ENCODE results near the gene GPS2.

GPS2 gene

GRCh38 chr17:7329374-7329996, 14.3 kb upstream of the GPS2 start (continued):
- peak; percentile 95 for TF ChIP-seq PRDM10 (tag by site-specific recombination; IDR thresholded peaks at IDR 0.05)
- peak; percentile 71 for TF ChIP-seq PBX3 (CRISPR knock-in tag; IDR thresholded peaks at IDR 0.05)
- TF ChIP-seq GLI2 (tag by site-specific recombination; IDR thresholded peaks at IDR 0.05; ENCODE audit: borderline replicate concordance, low read depth) = no peak
- TF ChIP-seq ZNF132 (tag by site-specific recombination; IDR thresholded peaks at IDR 0.05; ENCODE audit: borderline replicate concordance) = no peak
- no peak for TF ChIP-seq ZBTB1 (tag by site-specific recombination; IDR thresholded peaks at IDR 0.05)
- no peak for TF ChIP-seq ATF2 (tag by site-specific recombination; IDR thresholded peaks at IDR 0.05; ENCODE audit: low read depth)
- no peak for TF ChIP-seq ZNF248 (tag by site-specific recombination; IDR thresholded peaks at IDR 0.05)
- TF ChIP-seq ZNF23 (tag by site-specific recombination; IDR thresholded peaks at IDR 0.05; ENCODE audit: borderline replicate concordance) = no peak
- 0 out of 2 replicates have a peak, but pooled peaks have one; percentile 23 for TF ChIP-seq ZNF398 (tag by site-specific recombination; IDR thresholded peaks at IDR 0.05)
- TF ChIP-seq ZFHX2 (tag by site-specific recombination; conservative IDR thresholded peaks at IDR 0.05) = no peak; the same call in 1 of the 2 replicates
- TF ChIP-seq ZNF544 (tag by site-specific recombination; IDR thresholded peaks at IDR 0.05) = no peak
- TF ChIP-seq PATZ1 (tag by site-specific recombination; IDR thresholded peaks at IDR 0.05) = peak; percentile 91
- no peak for TF ChIP-seq ZNF549 (tag by site-specific recombination; IDR thresholded peaks at IDR 0.05)
- peak; percentile 89 for TF ChIP-seq ZBTB8A (tag by site-specific recombination; IDR thresholded peaks at IDR 0.05)
- TF ChIP-seq ZBTB17 (tag by site-specific recombination; IDR thresholded peaks at IDR 0.05) = peak; percentile 83
- peak; percentile 26; the same call in 1 of the 2 replicates for TF ChIP-seq ZNF660 (tag by site-specific recombination; IDR thresholded peaks at IDR 0.05)
- no peak for TF ChIP-seq ZNF416 (tag by site-specific recombination; IDR thresholded peaks at IDR 0.05)
- peak; percentile 64 for TF ChIP-seq ZNF518A (tag by site-specific recombination; conservative IDR thresholded peaks at IDR 0.05; ENCODE audit: low read depth)
- peak; percentile 96 for TF ChIP-seq ZBTB10 (tag by site-specific recombination; IDR thresholded peaks at IDR 0.05)

Data from HEK293 (cell line).